GM19468 (cell line): ENCODE measurements around the gene PGM1.

Experiments used
- ATAC-seq: cut with Tn5 transposase; IDR thresholded peaks from one replicate; pipeline ENCODE4 v1.9.1; 2021; ENCODE audit warnings: mild to moderate bottlenecking, moderate library complexity, moderate number of reproducible peaks; ENCODE audit not compliant: unreplicated experiment; ENCODE audit errors: extremely low read depth

PGM1 gene

GRCh38 chr1:63662056-63662836 lies 69.0 kb downstream of the PGM1 start:
- ATAC-seq = no peak

GRCh38 chr1:63662841-63663240 lies 69.6 kb downstream of the PGM1 start:
- ATAC-seq = no peak

- no peak for ATAC-seq
Measured at GRCh38 chr1:63663301-63663700, 70.1 kb downstream of the PGM1 start.

GRCh38 chr1:63663873-63664272 lies 70.7 kb downstream of the PGM1 start:
- no peak for ATAC-seq

GRCh38 chr1:63664742-63665141 lies 71.5 kb downstream of the PGM1 start:
- no peak for ATAC-seq

- ATAC-seq = no peak
Measured at GRCh38 chr1:63665410-63665809, 72.2 kb downstream of the PGM1 start.

GRCh38 chr1:63665824-63666223 lies 72.6 kb downstream of the PGM1 start:
- no peak for ATAC-seq

- no peak for ATAC-seq
Measured at GRCh38 chr1:63668298-63668697, 75.1 kb downstream of the PGM1 start.

GRCh38 chr1:63669151-63669961 lies 76.1 kb downstream of the PGM1 start:
- no peak for ATAC-seq

GRCh38 chr1:63670164-63670563 lies 77.0 kb downstream of the PGM1 start:
- no peak for ATAC-seq

GRCh38 chr1:63671514-63671913 lies 78.3 kb downstream of the PGM1 start:
- no peak for ATAC-seq

- ATAC-seq = no peak
Measured at GRCh38 chr1:63674238-63674864, 81.1 kb downstream of the PGM1 start.

- ATAC-seq = no peak
Measured at GRCh38 chr1:63674865-63675419, 81.7 kb downstream of the PGM1 start.

- ATAC-seq = no peak
Measured at GRCh38 chr1:63675420-63675931, 82.3 kb downstream of the PGM1 start.

- ATAC-seq = no peak
Measured at GRCh38 chr1:63677497-63677896, 84.3 kb downstream of the PGM1 start.

- ATAC-seq = no peak
Measured at GRCh38 chr1:63678200-63678599, 85.0 kb downstream of the PGM1 start.

GRCh38 chr1:63679076-63679475 lies 85.9 kb downstream of the PGM1 start:
- ATAC-seq = no peak

- ATAC-seq = no peak
Measured at GRCh38 chr1:63679589-63679988, 86.4 kb downstream of the PGM1 start.

- no peak for ATAC-seq
Measured at GRCh38 chr1:63682936-63683335, 89.7 kb downstream of the PGM1 start.

GRCh38 chr1:63683759-63684158 lies 90.5 kb downstream of the PGM1 start:
- no peak for ATAC-seq

GRCh38 chr1:63686696-63687095 lies 93.5 kb downstream of the PGM1 start:
- no peak for ATAC-seq
